SIG-M5 treated with dmso at 0.1 percent for 504 hours (cell line): ENCODE data around the gene WDR93.

Source experiments
- DNase-seq: peaks from one replicate; lab custom pipeline; 2025; ENCODE audit not compliant: unreplicated experiment; lab: John Stamatoyannopoulos, UW

WDR93 gene

DNA sequence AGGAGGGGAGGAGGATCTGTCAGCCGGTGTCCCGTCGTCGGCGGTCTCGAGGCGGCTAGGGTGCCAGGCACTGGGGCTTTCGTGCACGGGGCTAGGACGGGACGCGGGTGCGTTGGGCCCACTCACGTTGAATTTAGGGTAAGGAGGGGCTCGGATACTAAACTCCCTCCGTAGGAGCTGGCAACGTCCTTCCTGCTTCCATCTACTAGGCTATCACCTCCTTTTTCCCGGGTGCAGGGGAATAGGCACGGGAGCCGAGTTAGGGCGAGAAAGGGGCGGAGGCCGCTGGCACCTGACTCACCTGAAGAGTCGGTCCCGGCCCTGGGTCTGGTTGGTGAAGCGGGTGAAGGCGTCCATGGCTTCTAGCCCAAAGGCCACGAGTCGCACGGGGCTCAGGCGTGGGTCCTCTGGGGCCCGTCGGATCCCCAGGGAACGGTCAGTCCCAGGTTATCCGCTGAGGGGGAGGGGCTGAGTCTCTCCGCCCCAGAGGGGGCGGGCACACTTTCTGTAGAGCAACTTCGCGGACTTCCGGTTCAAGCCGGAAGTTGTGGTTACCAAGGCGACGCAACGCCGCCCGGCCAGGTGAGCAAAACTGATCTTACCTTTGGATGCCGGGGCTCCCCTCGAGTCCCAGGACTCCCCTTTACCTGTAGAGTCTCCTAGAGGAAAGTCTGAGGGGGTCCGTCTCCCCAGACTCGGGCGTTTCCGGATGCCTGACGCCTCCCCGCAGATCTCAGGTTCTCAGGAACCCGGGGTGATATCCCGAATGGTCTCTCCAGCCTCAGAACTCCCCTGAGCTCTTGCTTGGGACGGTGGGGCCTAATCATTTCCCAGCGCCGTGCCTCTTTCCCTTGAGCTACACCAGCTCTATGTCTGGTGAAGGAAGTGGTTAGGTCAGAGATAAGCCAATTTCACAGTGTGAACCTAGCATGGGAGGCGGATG lies at the start of gene WDR93, which contains the start of gene PEX11A:
WDR93 (plus strand) TSS at position 536 of the 943 bp plus-strand sequence. CDS start 10,936 bp downstream, outside the sequence.
PEX11A (minus strand) TSS at position 479 of the 943 bp plus-strand sequence; CDS start at position 357, 122 bp downstream.
- DNase-seq: peak; percentile 55

DNA sequence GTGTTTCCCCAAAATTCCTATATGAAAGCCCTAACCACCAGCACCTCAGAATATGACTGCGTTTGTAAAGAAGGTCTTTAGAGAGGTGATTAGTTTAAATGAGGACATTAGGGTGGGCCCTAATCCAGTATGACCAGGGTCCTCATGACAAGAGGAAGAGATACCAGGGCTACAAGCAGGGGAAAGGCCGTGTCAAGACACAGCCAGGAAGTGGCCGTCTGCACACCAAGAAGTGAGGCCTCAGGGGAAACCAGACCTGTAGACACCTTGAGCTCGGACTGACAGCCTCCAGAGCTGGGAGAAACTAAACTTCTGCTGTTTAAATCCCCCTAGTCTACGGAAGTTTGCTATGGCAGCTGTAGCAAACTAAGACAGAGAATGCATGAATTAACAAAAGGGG lies 49.6 kb upstream of the WDR93 start:
- DNase-seq: no peak

DNA sequence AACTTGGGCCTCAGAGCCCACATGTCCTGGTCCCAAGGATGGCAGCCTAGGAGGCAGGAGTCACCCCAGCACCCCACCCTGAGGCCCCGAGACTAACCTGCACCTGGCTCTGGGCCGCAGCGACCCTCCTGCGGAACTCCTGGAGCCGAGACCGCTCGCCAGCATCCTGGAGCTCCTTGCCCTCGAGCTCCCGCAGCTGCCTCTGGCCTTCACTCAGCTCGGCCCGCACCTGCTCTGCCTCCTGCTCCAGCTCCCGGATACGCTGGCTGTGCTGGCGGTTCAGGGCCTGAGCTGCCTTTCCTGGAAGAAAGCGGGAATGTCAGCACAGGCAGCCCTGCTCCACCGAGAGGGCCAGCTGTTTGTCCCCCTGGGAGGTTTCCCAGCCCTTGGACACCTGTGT lies 48.5 kb upstream of the WDR93 start:
- DNase-seq: no peak

DNA sequence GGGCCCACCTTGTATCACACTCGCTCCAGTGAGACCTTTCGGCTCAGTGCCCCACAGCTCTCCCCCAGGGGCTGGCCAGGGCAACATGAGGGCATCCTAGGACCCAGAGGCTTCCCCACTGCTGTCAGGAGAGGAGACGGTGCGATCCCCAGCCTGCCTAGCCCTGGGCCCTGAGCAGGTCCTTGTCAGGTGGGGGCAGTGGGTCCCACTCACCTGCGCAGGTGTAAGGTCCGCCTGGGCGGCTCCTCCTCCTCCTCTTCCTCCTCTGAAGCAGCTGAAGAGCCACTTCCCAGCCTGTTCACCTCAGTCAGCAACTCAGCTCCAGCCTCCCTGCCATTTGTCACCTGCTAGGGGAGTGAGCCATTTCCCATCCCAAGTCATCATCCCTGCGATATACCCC lies 44.9 kb upstream of the WDR93 start:
- DNase-seq: no peak

DNA sequence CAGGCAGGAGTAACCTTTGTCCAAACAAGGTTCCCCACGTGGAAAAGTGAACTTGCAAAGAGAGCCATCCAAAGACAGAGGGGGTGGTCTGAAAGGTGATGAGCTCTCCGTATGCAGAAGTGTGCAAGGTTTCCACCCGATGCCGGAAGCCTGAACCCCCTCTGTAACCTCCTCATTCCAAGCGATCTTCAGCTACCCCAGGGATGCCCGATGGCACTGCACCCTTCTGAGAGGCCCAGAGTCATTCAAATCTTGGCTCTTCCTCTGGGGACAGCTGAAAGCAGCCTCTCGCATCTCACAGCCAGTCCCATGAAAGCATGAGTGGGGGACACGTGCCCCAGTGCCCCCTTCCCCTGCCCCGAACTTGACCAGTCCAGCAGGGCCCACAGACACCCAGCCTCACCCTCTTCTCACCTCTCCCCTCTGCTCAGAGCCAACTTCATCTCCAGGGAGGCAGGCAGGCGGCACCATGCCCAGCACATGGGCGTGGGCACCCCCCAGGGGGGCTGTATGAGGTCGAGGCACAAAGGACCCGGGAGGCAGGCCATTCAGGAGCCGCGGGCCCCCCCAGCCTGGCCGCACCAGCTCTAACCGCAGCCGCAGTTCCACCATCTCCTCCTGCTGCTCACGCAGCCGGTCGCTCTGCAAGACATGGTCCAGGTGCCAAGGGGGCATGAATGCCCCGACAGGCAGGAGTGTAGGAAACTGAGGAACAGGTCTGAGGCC lies 44.0 kb upstream of the WDR93 start:
- DNase-seq: no peak

DNA sequence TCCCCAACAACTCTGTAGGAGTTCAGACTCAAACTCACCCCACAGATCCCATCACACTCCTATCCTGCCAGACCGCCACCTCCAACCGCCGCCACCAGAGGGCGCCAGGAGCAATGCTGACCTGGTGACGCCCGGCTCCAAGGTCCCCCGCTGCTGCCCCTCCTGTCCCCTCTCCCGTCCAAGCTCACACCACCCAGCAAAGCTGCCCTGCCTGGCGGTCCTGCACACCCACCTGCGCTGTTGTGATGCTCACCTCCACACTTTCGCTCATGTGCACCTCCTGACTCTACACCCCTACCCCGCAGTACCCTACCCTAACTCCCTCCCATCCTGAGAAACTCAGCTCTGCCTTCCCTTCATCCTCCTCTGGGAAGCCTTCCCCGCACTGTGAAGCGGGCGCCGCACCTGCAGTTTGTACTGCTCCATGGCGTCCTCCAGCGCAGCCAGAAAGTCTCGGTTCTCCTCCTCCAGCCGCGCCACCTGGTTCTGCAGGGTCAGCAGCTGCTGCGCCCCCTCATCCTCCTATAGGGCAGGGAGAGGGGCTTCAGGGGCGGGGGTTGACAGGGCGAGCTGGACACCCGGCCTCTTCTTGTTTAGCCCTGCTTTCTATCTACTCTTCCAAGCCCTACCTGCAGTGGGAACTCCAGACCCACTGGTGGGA lies 43.3 kb upstream of the WDR93 start:
- peak; percentile 36 for DNase-seq

DNA sequence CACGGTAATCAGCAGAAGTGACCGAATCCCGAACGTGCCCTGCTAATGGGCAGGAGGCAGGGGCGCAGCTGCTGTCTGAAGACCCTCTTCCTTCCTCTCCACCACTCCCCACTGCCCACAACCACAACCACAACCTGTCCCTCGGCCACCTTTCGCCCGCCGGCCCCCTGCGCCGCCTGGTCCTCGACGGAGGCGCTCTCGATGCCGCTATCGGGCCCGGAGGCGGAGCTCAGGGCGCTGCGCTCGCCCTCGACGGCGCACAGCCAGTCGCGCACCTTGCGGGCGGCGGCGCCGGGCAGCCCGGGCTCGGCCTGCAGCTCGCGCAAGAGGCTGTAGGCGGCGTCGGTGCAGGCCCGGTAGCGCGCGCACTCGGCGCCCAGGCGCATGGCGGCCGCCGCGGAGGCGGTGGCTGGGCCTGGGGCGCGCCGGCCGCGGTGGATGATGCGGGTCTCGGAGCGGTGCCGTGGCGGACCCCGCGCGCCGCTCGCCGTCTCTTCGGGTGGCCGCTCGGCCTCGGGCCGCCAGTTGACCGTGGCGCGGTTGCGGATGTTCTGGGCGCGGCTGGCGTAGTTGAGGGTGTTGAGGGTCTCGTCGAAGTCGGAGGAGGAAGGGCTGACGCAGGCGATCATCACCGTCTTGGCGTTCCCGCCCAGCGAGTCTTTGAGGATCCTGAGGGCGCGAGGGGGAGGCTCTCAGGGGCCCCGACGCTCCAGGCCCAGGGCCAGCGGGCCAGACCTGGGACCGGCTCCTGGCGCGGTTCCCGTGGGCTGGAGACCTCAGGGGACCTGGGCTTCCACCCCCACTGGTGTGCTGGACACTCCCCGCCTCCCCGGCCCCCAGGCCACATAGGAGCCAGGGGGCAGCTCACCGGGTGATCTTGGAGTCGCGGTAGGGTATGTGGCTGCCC lies 42.3 kb upstream of the WDR93 start:
- DNase-seq: no peak

DNA sequence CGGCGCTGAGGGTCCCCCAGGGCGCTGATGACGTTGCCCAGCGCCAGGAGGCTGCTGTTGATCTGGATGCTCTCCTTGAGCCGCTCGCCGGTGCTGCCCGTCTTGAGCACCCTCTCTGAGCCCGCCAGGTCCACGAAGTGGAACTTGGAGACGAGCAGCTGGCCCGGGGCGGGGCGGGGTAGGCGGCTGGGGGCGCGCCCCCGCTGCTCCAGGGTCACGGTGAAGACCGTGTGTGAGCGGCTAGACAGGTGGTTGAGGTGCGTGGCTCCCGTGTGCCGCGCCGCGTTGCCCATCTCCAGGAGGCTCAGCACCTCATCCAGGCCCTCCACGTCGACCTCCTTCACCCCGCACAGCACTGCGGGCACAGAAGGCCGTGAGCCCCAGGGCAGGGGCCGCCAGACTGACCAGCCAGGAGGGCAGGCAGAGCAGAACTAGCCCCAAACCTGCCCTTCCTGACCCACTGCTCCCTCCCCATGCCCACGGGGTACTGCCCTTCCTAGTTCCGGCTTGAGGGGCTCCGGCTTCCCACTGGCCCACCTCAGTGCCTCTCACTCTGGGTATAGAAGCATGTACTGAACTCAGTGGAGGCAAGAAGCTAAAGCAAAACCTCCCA lies 41.5 kb upstream of the WDR93 start:
- DNase-seq: no peak

DNA sequence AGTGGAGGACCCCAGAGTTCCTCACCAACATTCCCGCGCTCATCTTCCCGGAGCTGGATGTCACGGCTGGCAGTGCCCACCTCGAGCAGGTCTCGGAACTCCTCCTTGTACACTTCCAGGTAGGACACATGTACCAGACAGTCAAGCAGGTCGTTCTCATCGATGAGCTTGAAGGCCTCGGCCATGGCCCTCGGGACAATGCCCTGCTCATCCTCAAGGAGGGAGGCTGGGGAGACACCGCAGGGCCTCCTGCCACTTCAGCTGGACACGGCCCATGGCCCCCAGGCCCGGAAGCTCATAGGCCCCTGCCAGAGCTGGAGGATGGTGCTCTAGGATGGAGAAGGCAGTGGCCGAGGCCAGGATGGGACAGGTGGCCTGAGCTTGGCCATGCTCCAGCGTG lies 40.9 kb upstream of the WDR93 start:
- no peak for DNase-seq

DNA sequence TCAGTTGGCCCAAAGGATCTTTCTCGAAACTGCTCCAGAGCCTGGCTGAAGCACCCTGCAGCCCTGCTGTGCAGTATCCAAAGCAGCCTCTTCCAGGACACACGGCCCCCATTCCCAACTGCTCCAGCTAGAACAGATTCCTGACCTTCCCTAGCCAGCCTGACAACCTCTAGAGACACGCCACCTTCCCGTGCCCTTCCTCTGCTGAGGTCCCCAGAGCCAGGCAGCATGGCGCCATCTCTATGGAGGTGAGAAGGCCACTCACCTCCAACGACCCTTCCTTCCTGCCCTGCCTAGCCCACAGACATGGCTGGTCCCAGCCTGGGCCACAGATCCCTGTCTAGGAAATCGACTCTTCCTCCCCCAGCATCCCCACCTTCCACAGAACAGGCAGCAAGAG lies 38.5 kb upstream of the WDR93 start:
- no peak for DNase-seq

DNA sequence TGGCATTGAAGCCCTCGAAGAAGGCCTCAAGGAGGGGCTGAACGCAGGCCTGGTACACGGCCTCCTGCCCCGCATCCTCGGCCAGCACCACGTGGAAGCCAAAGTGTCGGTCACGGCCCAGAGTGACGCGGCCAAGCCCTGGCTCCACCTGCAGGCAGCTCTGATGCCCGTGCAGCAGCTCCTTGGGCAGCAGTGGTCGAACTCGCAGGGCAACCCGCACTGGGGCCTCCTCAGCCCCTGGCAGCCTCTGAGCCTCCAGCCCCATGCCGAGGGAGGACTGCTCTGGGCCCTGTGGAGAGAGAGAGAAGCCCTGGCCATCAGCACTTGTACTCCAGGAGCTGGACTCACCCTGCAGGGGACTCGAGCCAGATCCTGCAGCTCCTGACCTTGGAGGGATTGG lies 37.9 kb upstream of the WDR93 start:
- DNase-seq: no peak

DNA sequence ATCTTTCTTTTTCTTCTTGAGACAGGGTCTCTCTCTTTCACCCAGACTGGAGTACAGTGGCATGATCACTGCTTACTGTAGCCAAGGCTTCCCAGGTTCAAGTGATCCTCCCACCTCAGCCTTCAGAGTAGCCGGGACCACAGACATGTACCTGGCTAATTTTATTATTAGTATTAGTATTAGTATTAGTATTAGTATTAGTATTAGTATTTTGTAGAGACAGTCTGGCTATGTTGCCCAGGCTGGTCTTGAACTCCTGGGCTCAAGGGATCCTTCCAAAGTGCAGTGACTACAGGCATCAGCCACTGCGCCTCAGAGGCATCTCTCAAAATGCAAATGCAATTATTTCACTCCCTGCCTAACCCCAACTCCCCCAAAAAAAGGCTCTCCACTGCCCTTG lies 37.0 kb upstream of the WDR93 start:
- no peak for DNase-seq

DNA sequence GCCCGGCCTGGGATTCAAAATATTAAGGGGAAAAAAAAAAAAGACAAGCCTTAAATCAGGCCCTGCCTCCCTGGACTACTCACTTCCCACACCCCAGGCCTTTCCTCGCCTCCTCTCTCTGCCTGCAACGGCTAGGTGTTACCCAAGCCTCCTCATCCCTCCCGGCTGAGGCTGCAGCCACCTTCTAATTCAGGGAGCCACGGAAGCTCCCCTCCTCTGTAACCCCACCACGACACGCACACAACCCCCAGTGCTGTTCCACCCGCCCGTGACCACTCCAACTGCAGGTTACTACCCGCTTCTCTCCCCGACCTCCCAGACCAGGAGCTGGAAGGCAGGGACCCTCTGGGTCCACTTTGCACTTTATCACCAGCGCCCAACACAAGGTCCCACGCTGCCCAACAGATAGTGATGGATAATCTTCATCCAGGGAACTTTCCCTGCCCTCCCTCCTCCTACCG lies 36.3 kb upstream of the WDR93 start:
- no peak for DNase-seq

DNA sequence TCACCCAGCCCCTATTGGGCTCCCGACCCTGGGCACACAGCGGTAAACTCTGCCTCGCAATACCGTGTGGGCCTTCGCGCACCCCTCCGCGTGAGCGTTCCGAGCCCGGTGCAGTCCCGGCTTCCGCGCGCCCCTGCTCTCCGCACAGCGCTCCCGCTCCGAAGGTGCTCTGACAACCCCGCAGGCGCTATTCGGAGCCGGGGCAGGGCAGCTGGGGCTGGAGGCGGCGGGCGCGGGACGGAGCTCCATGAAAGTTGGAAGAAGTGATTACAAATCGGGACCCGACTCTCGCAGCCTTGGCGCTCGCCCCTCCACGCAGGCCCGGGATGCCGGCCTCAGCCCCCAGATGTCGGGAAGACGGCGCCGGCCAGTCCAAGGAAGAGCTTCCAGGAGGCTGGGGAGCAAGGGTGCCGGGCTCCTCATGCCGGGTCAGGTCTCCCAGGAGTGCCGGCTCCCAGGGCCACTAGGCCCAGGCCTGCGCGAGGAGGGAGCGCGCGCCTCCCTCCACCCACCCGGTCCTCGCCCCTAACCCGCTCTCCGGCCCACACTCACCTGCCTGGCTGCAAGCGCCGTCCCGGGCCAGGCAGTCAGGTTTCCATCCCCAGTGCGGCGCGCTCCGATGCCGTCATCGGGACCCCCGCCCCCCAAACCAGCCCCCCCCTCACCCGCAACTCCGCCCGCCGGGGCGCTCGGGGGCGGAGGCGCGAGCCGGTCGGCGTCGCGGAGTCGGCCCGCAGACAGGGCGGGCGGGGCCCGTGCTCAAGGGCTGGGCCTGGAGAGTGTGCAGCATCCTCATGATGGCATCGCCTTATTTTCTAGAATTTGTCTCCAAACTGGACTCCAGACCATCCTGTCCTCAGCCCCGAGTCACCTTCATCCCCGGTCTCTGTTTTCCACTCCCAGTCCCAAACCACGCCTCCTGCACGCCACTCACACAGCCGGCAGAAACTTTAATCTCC lies 35.5 kb upstream of the WDR93 start, which contains the start of gene KIF7:
KIF7 (minus strand) TSS at position 621 of the 959 bp plus-strand sequence. CDS start 2,537 bp downstream, outside the sequence.
- DNase-seq: no peak

DNA sequence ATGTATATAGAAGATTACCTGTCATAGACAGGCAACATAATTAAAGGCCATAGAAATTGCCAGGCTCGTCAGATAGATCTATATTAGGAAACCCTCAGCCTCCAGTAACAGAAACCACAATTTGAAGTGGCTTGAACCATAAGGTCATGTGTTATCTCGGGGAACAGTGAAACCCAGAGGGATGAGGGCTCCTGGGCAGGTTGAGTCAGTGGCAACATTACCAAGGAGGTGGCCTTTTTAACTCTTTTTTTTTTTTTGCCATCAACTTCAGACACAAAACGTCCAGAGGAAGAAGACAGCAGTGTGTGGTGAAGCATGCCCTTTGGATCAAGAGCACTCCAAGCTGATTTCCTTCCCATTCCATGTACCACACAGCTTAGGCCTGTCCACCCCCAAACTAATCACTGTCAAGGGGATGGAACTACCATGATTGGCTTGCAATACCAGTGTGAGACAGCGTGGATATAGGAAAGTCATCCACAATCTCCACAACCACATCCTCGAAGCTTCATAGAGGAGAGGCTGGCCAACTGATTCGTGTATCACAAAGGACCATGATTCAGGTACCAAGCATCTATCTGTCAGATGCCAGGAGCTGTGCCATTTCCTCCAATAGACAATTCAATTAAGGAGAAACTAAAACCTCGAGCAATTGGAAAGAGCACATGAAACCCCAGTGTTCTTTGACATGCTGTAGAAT lies 34.3 kb upstream of the WDR93 start:
- DNase-seq: no peak

DNA sequence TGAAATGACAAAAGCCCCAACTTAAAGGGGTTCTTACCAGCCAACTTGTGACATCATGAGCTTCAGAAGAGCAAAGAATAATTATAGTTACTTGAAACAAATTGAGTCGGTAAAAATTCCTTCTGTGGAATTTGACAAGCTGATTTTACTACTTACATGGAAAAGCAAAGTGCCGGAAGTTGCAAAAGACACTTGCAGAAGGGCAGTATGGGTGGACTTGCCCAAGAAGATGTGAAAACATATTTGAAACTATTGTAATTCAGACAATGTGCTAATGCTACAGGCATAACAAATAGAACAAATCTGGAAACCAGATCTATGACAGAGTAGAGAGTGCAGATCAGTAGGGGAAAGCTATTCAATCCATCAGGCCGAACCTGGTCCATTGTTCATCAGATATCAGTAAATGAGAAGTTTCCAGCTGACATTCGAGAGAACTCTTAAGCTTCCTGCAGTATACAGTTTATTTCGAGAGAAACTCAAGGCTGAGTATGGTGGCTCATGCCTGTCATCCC lies 32.9 kb upstream of the WDR93 start:
- DNase-seq: no peak

DNA sequence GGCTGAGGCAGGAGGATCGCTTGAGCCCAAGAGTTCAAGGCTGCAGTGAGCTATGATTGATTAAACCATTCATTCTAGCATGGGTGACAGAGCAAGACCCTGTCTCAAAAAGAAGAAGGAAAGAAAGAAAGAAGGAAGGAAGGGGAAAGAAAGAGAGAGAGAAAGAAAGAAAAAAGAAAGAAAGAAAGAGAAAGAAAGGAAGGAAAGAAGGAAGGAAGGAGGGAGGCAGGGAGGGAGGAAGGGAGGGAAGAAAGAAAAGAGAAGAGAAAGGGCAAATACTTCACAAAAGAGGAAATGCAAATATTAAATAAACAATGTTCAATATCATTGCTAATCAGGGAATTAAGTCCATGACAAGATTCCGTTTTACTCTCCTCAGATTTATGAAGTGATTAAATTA lies 31.3 kb upstream of the WDR93 start:
- DNase-seq: no peak

DNA sequence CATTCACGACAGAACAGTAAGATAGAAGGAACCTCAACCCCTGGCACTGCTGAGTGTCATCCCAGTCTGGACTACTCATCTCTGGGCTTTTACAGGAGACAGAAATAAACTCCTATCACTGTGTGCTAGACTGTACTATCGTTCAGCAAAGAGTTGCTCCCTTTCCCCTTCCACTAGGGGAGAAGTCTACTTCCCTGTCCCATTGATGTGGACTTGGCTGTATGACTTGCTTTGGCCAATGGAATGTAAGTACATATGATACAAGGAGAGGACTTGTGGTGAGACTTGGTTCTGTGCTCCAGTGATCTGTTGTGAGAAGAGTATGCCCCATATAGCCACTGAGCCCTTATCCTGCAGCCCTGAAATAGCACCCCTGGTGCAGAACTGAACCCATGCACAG lies 30.1 kb upstream of the WDR93 start:
- no peak for DNase-seq
